ENCODE results near the gene GPR137B. TPM values are rescaled to one million over a fixed set of nuclear protein-coding genes. Genes with fewer than 3 reads are reported as not detected.

GPR137B gene
- total and polyA plus RNA-seq, 9 of the 15 experiments (the other 6 are each of a cell fraction or from before 2014, with no cell fraction given), result 0.04 to 1.0 (median 0.62) TPM

GRCh38 chr1:236161230-236161629 is 18.9 kb downstream of the GPR137B start:
- in situ Hi-C loops (cut with MboI), result no loop called here
- CTCF ChIA-PET (ENCODE audit: low intra/inter-chr PET ratio), result no interaction called here
- BruUV-seq (replicated peaks), result no TSS peak
- Histone ChIP-seq H3K79me2 (ENCODE audit: control insufficient read depth, insufficient read depth, low read length) (no peaks in the 10 kb centered on the region), H3K4me1 (replicated peaks in 1 of 2; ENCODE audit: control insufficient read depth in 2 of 2, insufficient read depth in 2 of 2, low read length in 2 of 2) (0 out of 5 replicates have a peak, but pooled peaks cover 0 to 3% of the 10 kb centered on the region in 2 experiments), H3K36me3 (ENCODE audit: control insufficient read depth, insufficient read depth, low read length) (no peaks in the 10 kb centered on the region), H3K9me3 (replicated peaks; ENCODE audit: control insufficient read depth, insufficient read depth, low read depth, low read length) (peaks cover 6% of the 10 kb centered on the region; the same call in 1 of the 2 replicates), H3K27me3 (ENCODE audit: control insufficient read depth in 2 of 2, insufficient read depth in 2 of 2, low read length in 2 of 2) (peaks cover 16 to 42% of the 10 kb centered on the region in 2 experiments), H2AFZ (ENCODE audit: low read depth, low read length) (no peak overlapping the region), H3K9ac (ENCODE audit: insufficient read depth in 1 of 2, low read depth in 2 of 2, low read length in 2 of 2) (no peak overlapping the region), H3K27ac (ENCODE audit: extremely low read depth, low read depth, low read length) (no peak overlapping the region), H3K9me1 (ENCODE audit: control insufficient read depth, insufficient read depth, low read length) (no peaks in the 10 kb centered on the region), H3K4me3 (no peak overlapping the region), H3K4me2 (ENCODE audit: insufficient read depth, low read length) (no peak overlapping the region), H4K20me1 (replicated peaks; ENCODE audit: control insufficient read depth, insufficient read depth, low read length) (0 out of 2 replicates have a peak, but pooled peaks cover 1% of the 10 kb centered on the region)
- 0% methylated on average over 9 of the region's 9 CpGs for WGBS (ENCODE audit: insufficient coverage, low coverage, missing lambda C conversion rate)
- POLR2A ChIA-PET, result no interaction called here
- no peak for FAIRE-seq
- intact Hi-C loops (cut with micrococcal nuclease), result no loop called here
- no peak for DNase-seq (ENCODE audit: extremely low read depth in 1 of 4, low spot score in 3 of 4)
- no peak for ATAC-seq
- TF ChIP-seq MGA (IDR thresholded peaks at IDR 0.05) (peak; percentile 69), HDAC6 (IDR thresholded peaks at IDR 0.05; ENCODE audit: low read depth, low read length) (no peak), ZBTB17 (CRISPR knock-in tag; IDR thresholded peaks at IDR 0.05) (no peak), NR0B1 (IDR thresholded peaks at IDR 0.05; ENCODE audit: partially characterized antibody) (no peak), E2F6 (IDR thresholded peaks at IDR 0.05; ENCODE audit: borderline replicate concordance in 1 of 2, extremely low read depth in 1 of 2, insufficient read depth in 1 of 2, insufficient read length in 1 of 2, low read depth in 1 of 2, low read length in 1 of 2, poor library complexity in 1 of 2, severe bottlenecking in 1 of 2) (peak in 1 of 2 experiments; percentile 28), E2F1 (CRISPR knock-in tag; IDR thresholded peaks at IDR 0.05) (no peak)

All from K562 (cell line).